ENCODE data around the gene HIPK3. TPM values are rescaled to one million over a fixed set of nuclear protein-coding genes. Genes with fewer than 3 reads are reported as not detected.
A peak's percentile ranks its signal among the peaks of the same experiment; 100 is the strongest.

HIPK3 gene
- total and polyA plus RNA-seq, 9 of the 15 experiments (the other 6 are each of a cell fraction or from before 2014, with no cell fraction given): 2.3 to 19.6 (median 7.5) TPM

- TF ChIP-seq KLF6 (CRISPR knock-in tag; IDR thresholded peaks at IDR 0.05; ENCODE audit: borderline replicate concordance): no peak
- TF ChIP-seq TAL1 (IDR thresholded peaks at IDR 0.05): no peak
- no peak for TF ChIP-seq ZNF696 (CRISPR knock-in tag; conservative IDR thresholded peaks at IDR 0.05)
- peak; percentile 46; the same call in 1 of the 2 replicates for TF ChIP-seq GABPA (tag; conservative IDR thresholded peaks at IDR 0.05; ENCODE audit: low read depth)
- TF ChIP-seq PCBP1 (IDR thresholded peaks at IDR 0.05; ENCODE audit: low read depth, low read length, poor library complexity, severe bottlenecking): peak; percentile 82
- no peak for TF ChIP-seq SREBF1 (IDR thresholded peaks at IDR 0.05; ENCODE audit: borderline replicate concordance, low read depth, low read length)
- TF ChIP-seq ZNF316 (IDR thresholded peaks at IDR 0.05): no peak
- no peak for TF ChIP-seq EWSR1 (IDR thresholded peaks at IDR 0.05; ENCODE audit: borderline replicate concordance, low read depth, partially characterized antibody)
- TF ChIP-seq MIER1 (IDR thresholded peaks at IDR 0.05; ENCODE audit: low read depth): no peak
- TF ChIP-seq ZNF668 (CRISPR knock-in tag; IDR thresholded peaks at IDR 0.05): no peak
- TF ChIP-seq SREBF2 (CRISPR knock-in tag; IDR thresholded peaks at IDR 0.05): no peak
- TF ChIP-seq SP1 (CRISPR knock-in tag; IDR thresholded peaks at IDR 0.05): peak; percentile 66
- peak in 1 of 2 experiments; percentile 75; a peak in 3 of 4 replicates for TF ChIP-seq NONO (IDR thresholded peaks at IDR 0.05; ENCODE audit: low read depth in 2 of 2, low read length in 1 of 2)
- TF ChIP-seq IFI16 (CRISPR knock-in tag; IDR thresholded peaks at IDR 0.05): no peak
- no peak for TF ChIP-seq ZZZ3 (IDR thresholded peaks at IDR 0.05)
- TF ChIP-seq DEAF1 (CRISPR knock-in tag; IDR thresholded peaks at IDR 0.05): 0 out of 2 replicates have a peak, but pooled peaks have one; percentile 11
- no peak for TF ChIP-seq CBX3 (IDR thresholded peaks at IDR 0.05; ENCODE audit: borderline replicate concordance in 1 of 2, low read length in 2 of 2)
- TF ChIP-seq PHF8 (IDR thresholded peaks at IDR 0.05; ENCODE audit: borderline replicate concordance, low read length): peak; percentile 70; the same call in 1 of the 2 replicates
- TF ChIP-seq BHLHE40 (IDR thresholded peaks at IDR 0.05; ENCODE audit: low read length): no peak; the same call in 1 of the 2 replicates
- no peak for TF ChIP-seq XRCC4 (IDR thresholded peaks at IDR 0.05; ENCODE audit: extremely low read depth, insufficient read depth, insufficient read length)
- TF ChIP-seq LEF1 (IDR thresholded peaks at IDR 0.05): no peak
- TF ChIP-seq TCF15 (CRISPR knock-in tag; IDR thresholded peaks at IDR 0.05): no peak
- TF ChIP-seq PML (IDR thresholded peaks at IDR 0.05; ENCODE audit: low read length): peak; percentile 54; the same call in 1 of the 2 replicates
- no peak for TF ChIP-seq CEBPZ (IDR thresholded peaks at IDR 0.05; ENCODE audit: borderline replicate concordance, low read depth, low read length)
These were observed 883 bp downstream of the HIPK3 start (continued) for GRCh38 chr11:33257897-33258630.
